ENCODE results near the gene ANKRD62. TPM values are rescaled to one million over a fixed set of nuclear protein-coding genes. Genes with fewer than 3 reads are reported as not detected.

ANKRD62 gene
- total and polyA plus RNA-seq, 10 donors: not detected

- Histone ChIP-seq H3K36me3 (no peaks in the 10 kb centered on the region), H3K27me3 (replicated peaks in 1 of 7) (no peaks in the 10 kb centered on the region), H3K4me1 (no peaks in the 10 kb centered on the region), H3K4me3 (no peak overlapping the region), H3K9me3 (no peaks in the 10 kb centered on the region), H3K27ac (no peak overlapping the region)
- no peak for DNase-seq
- 54 to 87% (median 65%) methylated on average over 4 of the region's 4 CpGs for WGBS, 5 donors
- intact Hi-C loops (cut with DNase I; ENCODE audit: low total_unique reads): no loop called here
- TF ChIP-seq POLR2A (IDR thresholded peaks at IDR 0.05): no peak
- TF ChIP-seq CTCF (IDR thresholded peaks at IDR 0.05 in 8 of 11, conservative IDR thresholded peaks at IDR 0.05 in 3 of 11): no peak
- no peak for TF ChIP-seq POLR2AphosphoS5 (IDR thresholded peaks at IDR 0.05)
Measured at GRCh38 chr18:12154361-12154760, 60.7 kb downstream of the ANKRD62 start.

- Histone ChIP-seq H3K27me3 (replicated peaks in 1 of 7) (no peaks in the 10 kb centered on the region), H3K4me1 (no peaks in the 10 kb centered on the region), H3K27ac (no peak overlapping the region), H3K36me3 (no peaks in the 10 kb centered on the region), H3K9me3 (no peaks in the 10 kb centered on the region), H3K4me3 (no peak overlapping the region)
- no peak for DNase-seq
- 82 to 91% (median 86%) methylated on average over 3 of the region's 3 CpGs for WGBS, 5 donors
- intact Hi-C loops (cut with DNase I; ENCODE audit: low total_unique reads): no loop called here
- TF ChIP-seq POLR2AphosphoS5 (IDR thresholded peaks at IDR 0.05): no peak
- no peak for TF ChIP-seq POLR2A (IDR thresholded peaks at IDR 0.05)
Measured at GRCh38 chr18:12155996-12156395, 62.4 kb downstream of the ANKRD62 start.

GRCh38 chr18:12159446-12159845 is 65.8 kb downstream of the ANKRD62 start:
- no peak for TF ChIP-seq POLR2AphosphoS5 (IDR thresholded peaks at IDR 0.05)
- TF ChIP-seq POLR2A (IDR thresholded peaks at IDR 0.05): no peak
- no peak for TF ChIP-seq CTCF (IDR thresholded peaks at IDR 0.05 in 8 of 11, conservative IDR thresholded peaks at IDR 0.05 in 3 of 11)
- Histone ChIP-seq H3K9me3 (peaks cover 0 to 9% (median 0%) of the 10 kb centered on the region in 8 donors), H3K4me3 (no peak overlapping the region), H3K27me3 (replicated peaks in 1 of 7) (no peaks in the 10 kb centered on the region), H3K27ac (no peak overlapping the region), H3K36me3 (no peaks in the 10 kb centered on the region), H3K4me1 (no peaks in the 10 kb centered on the region)
- no peak for DNase-seq
- WGBS, 5 donors: 55 to 68% (median 61%) methylated on average over 1 of the region's 1 CpG
- intact Hi-C loops (cut with DNase I; ENCODE audit: low total_unique reads): no loop called here

GRCh38 chr18:12162786-12163185 is 69.1 kb downstream of the ANKRD62 start:
- TF ChIP-seq POLR2AphosphoS5 (IDR thresholded peaks at IDR 0.05): no peak
- TF ChIP-seq POLR2A (IDR thresholded peaks at IDR 0.05): no peak
- no peak for TF ChIP-seq CTCF (IDR thresholded peaks at IDR 0.05 in 8 of 11, conservative IDR thresholded peaks at IDR 0.05 in 3 of 11)
- intact Hi-C loops (cut with DNase I; ENCODE audit: low total_unique reads): no loop called here
- H3K27ac ChIP-seq: no peak overlapping the region

More at GRCh38 chr18:12162786-12163185, 69.1 kb downstream of the ANKRD62 start:
- DNase-seq: no peak
- Histone ChIP-seq H3K36me3 (no peaks in the 10 kb centered on the region), H3K4me1 (no peaks in the 10 kb centered on the region), H3K9me3 (peaks cover 0 to 35% (median 17%) of the 10 kb centered on the region in 8 donors), H3K27me3 (replicated peaks in 1 of 7) (no peaks in the 10 kb centered on the region), H3K4me3 (no peak overlapping the region)

All from spleen (tissue), 11 donors.